ENCODE results near the gene FAM89B.

Gene FAM89B

DNA sequence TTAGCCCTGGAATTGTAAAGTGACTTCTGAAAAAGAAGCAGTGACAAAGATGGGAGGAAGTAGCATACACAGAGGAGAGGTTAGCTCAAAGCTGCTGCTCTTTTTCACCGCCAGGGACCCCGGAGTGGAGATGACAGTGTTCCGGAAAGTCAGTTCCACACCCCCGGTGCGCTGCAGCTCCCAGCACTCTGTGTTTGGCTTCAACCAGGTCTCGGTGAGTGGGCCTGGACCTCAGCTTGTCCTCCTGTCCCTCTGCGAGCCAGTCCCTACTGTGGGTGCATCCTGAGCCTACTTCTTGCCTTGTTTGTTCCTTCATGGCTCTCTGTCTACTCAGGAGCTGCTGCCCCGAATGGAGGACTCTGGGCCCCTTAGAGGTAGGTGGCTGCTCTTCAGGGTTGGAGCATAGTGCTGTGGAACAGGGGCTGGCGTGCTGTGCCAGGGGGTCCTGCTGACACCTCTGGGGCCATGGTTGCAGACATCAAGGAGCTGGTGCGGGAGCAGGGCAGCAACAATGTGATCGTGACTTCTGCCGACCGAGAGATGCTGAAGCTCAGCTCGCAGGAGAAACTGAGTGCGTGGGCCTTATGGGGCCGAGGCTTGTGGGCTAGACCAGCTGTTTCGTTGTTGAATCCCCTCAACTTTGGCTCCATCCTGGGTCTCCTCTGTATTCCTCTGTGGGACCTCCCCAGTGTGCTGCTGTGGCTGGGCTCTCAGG lies 45.0 kb downstream of the FAM89B start:
- Histone ChIP-seq H3K9me3 (no peaks in the 10 kb centered on the region), H3K27ac (no peak overlapping the region), H3K27me3 (no peaks in the 10 kb centered on the region), H3K36me3 (peaks cover 35 to 66% (median 50%) of the 10 kb centered on the region in 3 donors), H3K4me3 (peak overlapping the region in 1 of 2 donors; percentile 98), H3K4me1 (peaks cover 0 to 40% (median 30%) of the 10 kb centered on the region in 4 donors)
- DNase-seq = peak in 1 of 2 donors; percentile 62
- TF ChIP-seq, protein P1, sequence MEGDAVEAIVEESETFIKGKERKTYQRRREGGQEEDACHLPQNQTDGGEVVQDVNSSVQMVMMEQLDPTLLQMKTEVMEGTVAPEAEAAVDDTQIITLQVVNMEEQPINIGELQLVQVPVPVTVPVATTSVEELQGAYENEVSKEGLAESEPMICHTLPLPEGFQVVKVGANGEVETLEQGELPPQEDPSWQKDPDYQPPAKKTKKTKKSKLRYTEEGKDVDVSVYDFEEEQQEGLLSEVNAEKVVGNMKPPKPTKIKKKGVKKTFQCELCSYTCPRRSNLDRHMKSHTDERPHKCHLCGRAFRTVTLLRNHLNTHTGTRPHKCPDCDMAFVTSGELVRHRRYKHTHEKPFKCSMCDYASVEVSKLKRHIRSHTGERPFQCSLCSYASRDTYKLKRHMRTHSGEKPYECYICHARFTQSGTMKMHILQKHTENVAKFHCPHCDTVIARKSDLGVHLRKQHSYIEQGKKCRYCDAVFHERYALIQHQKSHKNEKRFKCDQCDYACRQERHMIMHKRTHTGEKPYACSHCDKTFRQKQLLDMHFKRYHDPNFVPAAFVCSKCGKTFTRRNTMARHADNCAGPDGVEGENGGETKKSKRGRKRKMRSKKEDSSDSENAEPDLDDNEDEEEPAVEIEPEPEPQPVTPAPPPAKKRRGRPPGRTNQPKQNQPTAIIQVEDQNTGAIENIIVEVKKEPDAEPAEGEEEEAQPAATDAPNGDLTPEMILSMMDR (IDR thresholded peaks at IDR 0.05) = no peak
- intact Hi-C loops (cut with DNase I; ENCODE audit: low total_unique reads) = loop anchor here (5.0 kb wide), 2 partner anchors 45 to 200 kb away; partner anchors contain the start of gene RELA

DNA sequence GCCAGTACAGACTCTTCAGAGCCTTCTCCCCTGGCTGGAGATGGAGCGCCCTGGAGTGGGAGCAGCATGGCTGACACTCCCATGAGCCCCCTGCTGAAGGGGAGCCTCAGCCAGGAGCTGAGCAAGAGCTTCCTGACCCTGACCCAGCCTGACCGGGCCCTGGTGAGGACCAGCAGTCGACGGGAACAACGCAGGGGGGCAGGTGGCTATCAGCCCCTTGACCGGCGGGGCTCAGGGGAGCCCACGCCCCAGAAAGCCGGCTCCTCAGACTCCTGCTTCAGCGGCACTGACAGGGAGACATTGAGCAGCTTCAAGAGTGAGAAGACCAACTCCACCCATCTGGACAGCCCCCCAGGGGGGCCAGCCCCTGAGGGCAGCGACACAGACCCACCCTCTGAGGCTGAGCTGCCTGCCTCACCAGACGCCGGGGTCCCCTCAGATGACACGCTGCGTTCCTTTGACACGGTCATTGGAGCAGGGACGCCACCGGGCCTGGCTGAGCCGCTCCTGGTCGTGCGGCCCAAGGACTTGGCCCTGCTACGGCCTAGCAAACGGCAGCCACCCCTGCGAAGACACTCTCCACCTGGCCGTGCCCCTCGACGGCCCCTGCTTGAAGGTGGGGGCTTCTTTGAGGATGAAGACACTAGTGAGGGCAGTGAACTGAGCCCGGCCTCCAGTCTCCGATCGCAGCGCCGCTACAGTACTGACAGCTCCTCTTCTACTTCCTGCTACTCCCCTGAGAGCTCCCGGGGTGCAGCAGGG lies 45.8 kb downstream of the FAM89B start:
- TF ChIP-seq, protein P1 (IDR thresholded peaks at IDR 0.05) = no peak
- Histone ChIP-seq H3K36me3 (peaks cover 40 to 66% (median 57%) of the 10 kb centered on the region in 3 donors), H3K27me3 (no peaks in the 10 kb centered on the region), H3K4me1 (peaks cover 0 to 31% (median 21%) of the 10 kb centered on the region in 4 donors), H3K27ac (no peak overlapping the region), H3K4me3 (no peak overlapping the region), H3K9me3 (no peaks in the 10 kb centered on the region)
- intact Hi-C loops (cut with DNase I; ENCODE audit: low total_unique reads) = loop anchor here (5.0 kb wide), 2 partner anchors 44 to 199 kb away; partner anchors contain the start of gene RELA
- peak in 1 of 2 donors; percentile 64 for DNase-seq

DNA sequence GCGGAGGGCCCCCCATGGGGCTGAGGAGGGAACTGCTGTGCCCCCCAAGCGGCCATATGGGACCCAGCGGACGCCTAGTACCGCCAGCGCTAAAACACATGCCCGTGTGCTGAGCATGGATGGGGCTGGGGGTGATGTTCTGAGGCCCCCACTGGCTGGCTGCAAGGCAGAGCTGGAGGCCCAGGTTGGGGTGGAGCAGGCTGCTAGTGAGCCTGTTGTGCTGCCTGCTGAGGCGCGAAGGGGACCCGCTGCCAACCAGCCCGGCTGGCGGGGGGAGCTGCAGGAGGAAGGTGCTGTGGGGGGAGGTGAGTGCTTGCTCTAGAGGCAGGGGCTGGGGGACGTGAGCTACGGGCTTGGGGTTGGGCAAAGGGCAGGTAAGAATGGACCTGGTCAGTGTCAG lies 46.4 kb downstream of the FAM89B start:
- no peaks in the 10 kb centered on the region for H3K9me3 ChIP-seq
- H3K27me3 ChIP-seq = no peaks in the 10 kb centered on the region
- TF ChIP-seq, protein P1 (IDR thresholded peaks at IDR 0.05) = no peak
- H3K4me1 ChIP-seq = peaks cover 0 to 25% (median 17%) of the 10 kb centered on the region in 4 donors
- no peak overlapping the region for H3K27ac ChIP-seq
- intact Hi-C loops (cut with DNase I; ENCODE audit: low total_unique reads) = loop anchor here (5.0 kb wide), 2 partner anchors 44 to 199 kb away; partner anchors contain the start of gene RELA
- H3K4me3 ChIP-seq = no peak overlapping the region
- peaks cover 43 to 71% (median 62%) of the 10 kb centered on the region in 3 donors for H3K36me3 ChIP-seq
- DNase-seq = peak in 1 of 2 donors; percentile 61

DNA sequence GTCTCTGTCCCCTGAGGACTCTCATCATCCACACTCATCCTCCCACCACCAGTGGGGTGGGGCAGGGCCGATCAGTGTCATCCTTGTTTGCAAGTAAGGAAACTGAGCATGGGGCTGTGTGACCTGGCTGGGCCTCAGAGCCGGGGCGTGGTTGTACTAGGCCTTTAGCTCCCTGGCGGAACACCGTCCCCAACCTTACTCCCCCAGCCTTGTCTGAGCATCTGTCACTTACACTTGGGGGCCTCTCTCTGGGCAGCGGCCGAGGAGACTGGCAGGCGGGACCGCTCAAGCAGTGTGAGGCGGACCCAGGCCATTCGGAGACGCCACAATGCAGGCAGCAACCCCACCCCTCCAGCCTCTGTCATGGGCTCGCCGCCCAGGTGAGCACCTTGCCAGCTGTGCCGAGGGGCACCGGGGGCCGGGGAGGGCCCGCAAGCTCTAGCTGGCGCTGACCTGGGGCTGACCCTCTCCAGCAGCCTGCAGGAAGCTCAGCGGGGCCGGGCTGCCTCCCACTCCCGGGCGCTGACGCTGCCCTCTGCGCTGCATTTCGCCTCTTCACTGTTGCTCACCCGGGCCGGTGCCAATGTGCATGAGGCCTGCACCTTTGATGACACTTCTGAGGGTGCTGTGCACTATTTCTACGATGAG lies 47.1 kb downstream of the FAM89B start:
- Histone ChIP-seq H3K4me3 (no peak overlapping the region), H3K27me3 (no peaks in the 10 kb centered on the region), H3K4me1 (peaks cover 0 to 25% (median 17%) of the 10 kb centered on the region in 4 donors), H3K27ac (no peak overlapping the region), H3K36me3 (peaks cover 43 to 77% (median 68%) of the 10 kb centered on the region in 3 donors), H3K9me3 (no peaks in the 10 kb centered on the region)
- TF ChIP-seq, protein P1 (IDR thresholded peaks at IDR 0.05) = no peak
- intact Hi-C loops (cut with DNase I; ENCODE audit: low total_unique reads) = loop anchor here (5.0 kb wide), 2 partner anchors 43 to 198 kb away; partner anchors contain the start of gene RELA
- DNase-seq = peak in 1 of 2 donors; percentile 63

DNA sequence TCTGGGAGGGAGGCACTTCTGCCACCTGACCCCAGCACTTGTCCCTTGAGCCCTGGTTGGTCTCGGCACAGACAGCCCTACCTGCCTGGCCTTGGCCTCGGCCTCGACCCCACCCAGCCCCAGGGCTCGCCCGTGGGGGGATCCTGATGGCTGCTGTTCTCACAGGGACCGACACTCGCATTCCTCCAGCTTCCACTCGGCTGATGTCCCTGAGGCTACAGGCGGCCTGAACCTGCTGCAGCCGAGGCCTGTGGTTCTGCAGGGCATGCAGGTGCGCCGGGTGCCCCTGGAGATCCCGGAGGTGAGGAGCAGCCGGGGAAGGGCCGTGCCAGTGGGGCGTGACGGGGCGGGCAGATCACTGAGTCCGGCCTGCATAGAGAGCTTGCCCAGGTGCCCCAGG lies 48.3 kb downstream of the FAM89B start:
- H3K9me3 ChIP-seq = no peaks in the 10 kb centered on the region
- no peak overlapping the region for H3K4me3 ChIP-seq
- peak in 1 of 2 donors; percentile 66 for DNase-seq
- H3K36me3 ChIP-seq = peaks cover 52 to 90% (median 81%) of the 10 kb centered on the region in 3 donors
- H3K27ac ChIP-seq = no peak overlapping the region
- TF ChIP-seq, protein P1 (IDR thresholded peaks at IDR 0.05) = no peak
- no peaks in the 10 kb centered on the region for H3K27me3 ChIP-seq
- intact Hi-C loops (cut with DNase I; ENCODE audit: low total_unique reads) = no loop called here
- H3K4me1 ChIP-seq = peaks cover 0 to 25% (median 17%) of the 10 kb centered on the region in 4 donors
